CD4-positive, alpha-beta T cell treated with Interleukin-12 subunit alpha and Interleukin-12 subunit beta, for 1 hour (primary cell): ENCODE results near the gene SH3TC1.
A peak's percentile ranks its signal among the peaks of the same experiment; 100 is the strongest.

Experiments
- DNase-seq: peaks from one replicate; pipeline ENCODE4 v3.0.0-alpha.2; 2020

Gene SH3TC1

GRCh38 chr4:8217871-8218270 lies 18.8 kb downstream of the SH3TC1 start:
- no peak for DNase-seq

DNA sequence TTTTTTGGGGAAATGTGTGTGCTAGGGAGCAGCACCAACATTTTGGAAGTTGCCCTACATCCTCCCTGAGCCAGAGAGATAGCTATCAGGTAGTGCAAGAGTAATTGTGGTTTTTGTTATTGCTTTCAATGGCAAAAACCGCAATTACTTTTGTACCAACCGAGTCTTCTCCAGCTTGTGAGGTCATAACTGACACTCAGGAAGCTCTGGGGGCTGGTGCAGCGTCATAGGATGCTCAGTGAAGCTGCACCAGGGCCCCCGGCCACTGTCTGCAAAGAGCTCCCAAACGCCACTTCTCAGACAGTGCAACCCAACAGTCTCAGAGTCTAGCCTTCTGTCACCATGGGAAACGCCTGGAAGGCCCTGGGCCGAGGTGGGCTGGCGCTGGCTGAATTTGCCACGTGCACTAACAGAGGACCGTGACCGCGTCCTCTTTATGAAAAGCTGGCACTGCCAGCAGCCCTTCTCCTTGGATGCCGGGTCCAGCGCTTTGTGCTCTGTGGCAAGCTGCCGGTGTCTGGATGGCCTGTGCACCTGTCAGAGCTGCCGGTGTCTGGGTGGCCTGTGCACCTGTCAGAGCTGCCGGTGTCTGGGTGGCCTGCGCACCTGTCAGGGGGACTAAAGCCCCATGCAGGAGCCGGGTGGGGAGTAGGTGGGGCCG lies 19.4 kb downstream of the SH3TC1 start:
- DNase-seq: no peak

- no peak for DNase-seq
Observed at GRCh38 chr4:8219236-8219635, 20.1 kb downstream of the SH3TC1 start.

GRCh38 chr4:8220661-8221450 lies 21.8 kb downstream of the SH3TC1 start:
- no peak for DNase-seq

DNA sequence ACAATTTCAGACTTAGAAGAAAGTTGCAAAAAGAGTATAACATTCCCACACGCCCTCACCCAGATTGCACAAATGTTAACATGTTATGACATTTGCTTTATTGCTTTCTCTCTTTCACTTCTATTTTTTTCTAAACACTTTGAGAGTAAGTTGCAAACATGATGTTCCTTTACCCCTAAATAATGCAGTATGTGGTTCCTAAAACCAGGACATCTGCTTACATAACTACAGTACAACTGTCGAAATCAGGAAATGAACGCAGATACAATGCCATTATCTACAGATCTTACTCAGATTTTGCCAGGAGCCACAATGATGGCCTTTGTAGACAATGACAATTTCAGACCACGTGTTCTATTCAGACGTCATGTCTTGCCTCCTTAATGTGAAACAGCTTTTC lies 22.4 kb downstream of the SH3TC1 start:
- DNase-seq: peak; percentile 46

DNA sequence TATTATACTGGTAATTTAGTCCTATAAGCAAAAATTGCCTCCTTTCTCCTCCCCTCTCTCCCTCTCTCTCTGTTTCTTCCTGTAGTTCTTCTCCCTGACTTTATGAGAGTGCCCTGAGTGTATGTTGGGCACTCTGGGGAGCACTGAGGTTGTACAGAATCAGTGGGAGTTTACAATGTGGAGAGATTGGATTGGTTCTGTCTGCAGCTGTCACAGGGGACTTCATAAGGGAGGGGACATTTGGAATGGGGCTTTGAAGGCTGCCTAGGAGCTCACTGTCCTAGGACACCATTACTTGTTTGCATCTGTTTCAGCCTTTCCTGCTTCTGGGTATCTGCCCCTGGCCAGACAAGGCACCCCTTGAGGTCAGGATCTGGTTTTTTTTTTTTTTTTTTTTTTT lies 22.9 kb downstream of the SH3TC1 start:
- DNase-seq: no peak

DNA sequence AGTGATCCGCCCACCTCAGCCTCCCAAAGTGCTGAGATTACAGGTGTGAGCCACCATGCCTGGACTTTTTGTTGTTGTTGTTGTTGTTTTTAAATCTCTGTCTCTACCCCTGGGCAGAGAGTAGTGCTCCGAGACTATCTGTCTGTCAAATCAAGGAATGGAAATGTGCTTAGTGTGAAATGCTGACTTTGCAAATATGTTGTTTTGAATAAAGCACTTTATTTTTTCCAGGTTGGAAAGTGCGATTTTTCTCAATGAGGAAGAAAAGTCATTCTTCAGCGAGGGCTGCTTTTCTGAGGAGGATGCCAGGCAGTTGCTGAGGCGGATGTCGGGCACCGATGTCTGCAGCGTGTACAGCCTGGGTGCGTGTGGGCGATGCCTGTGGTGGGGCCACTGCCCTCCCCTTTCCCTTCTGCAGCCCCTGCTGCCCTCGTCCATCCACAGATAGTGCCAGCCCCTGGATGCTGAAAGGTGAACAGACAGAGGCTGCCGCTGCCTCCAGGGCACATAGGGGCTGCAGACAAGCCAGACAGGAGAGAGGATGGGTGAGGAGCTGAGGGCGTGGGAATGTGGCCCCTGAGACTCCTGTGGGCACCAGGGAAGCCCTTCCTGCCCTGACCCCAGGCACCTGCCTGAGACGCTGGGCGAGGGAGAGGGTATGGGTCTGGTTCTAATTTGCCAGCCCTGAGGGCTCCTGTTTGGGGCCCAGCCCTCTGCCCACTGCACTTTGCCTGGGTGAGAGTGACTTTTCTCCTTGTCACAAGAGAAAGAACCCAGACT lies 23.7 kb downstream of the SH3TC1 start:
- DNase-seq: no peak

DNA sequence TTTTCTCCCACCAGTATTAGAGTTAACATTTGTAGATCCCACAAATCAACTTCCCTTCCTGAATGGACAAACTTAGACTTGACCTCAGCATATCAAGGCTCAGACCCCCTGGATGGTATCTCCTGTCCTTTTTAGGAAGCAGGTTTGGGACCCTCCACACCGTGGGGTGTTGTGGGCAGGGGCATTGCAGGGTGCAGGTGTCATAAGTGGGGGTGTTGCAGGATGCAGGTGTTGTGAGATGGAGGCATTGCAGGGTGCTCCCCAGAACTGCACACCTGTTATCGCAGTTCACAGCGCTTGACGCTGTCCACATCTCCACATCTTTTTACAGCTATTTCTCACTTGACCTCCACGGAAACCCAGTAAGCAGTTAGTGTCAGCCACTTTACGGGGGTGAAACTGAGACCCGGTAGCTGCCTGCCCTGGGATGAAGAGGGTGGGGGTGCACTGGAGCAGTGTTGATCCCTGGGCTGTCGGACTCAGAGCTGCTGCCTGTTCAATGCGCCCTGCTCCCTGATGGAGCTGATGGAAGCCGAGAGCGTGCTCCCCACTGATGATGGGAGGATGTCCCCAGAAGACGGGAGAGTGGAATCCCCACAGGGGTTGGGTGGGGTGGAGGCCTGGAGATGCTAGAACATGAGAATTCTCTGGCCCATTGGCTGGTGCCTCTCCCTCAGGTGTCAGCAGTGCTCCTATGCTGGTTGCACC lies 25.3 kb downstream of the SH3TC1 start:
- no peak for DNase-seq

GRCh38 chr4:8224975-8225625 lies 26.0 kb downstream of the SH3TC1 start:
- DNase-seq: no peak

DNA sequence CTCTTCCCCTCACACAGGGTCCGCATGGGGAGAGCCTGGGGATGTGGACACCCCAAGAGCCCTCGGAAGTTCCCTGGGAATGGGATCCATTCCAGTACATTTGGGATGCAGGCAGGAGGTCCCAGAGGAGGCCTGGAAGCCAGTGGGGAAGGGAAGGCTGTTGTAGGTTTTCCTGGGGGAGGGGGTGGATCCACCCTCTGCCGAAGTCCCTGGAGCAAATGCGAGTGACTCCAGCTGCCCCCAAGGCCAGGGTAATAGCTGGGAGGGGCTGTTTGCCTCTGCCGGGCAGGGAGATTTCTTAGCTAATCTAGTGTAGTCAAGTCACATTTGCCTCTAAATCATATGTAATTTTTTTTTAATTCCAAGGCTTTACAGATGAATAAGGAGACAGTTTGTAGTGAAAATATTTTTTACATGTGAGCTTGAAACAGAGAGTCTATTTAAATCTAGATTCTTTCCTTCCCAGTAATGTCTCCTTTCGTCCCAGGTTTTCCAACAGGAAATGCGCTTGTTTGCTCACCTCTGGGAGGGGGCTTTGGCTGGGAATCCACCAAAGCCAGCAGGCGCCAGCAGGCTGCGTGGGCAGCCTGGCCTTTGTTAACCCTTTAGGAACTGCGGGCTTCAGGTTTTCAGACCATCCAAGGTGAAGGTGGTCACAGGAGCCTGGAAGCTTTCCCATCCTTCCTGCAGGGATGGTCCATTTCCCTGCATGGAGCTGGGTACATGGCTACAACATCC lies 26.8 kb downstream of the SH3TC1 start:
- no peak for DNase-seq

DNA sequence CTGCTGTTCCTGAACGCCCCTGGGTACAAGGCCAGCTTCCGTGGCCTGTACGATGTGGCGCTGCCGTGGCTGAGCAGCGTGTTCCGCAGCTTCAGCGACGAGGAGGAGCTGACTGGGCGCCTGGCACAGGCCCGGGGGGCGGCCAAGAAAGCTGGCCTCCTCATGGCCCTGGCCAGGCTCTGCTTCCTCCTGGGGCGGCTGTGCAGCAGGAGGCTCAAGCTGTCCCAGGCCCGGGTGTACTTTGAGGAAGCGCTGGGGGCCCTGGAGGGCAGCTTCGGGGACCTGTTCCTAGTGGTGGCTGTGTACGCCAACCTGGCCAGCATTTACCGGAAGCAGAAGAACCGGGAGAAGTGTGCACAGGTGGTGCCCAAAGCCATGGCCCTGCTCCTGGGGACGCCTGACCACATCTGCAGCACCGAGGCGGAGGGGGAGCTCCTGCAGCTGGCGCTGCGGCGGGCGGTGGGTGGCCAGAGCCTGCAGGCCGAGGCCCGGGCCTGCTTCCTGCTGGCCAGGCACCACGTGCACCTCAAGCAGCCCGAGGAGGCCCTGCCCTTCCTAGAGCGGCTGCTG lies 28.2 kb downstream of the SH3TC1 start:
- no peak for DNase-seq

DNA sequence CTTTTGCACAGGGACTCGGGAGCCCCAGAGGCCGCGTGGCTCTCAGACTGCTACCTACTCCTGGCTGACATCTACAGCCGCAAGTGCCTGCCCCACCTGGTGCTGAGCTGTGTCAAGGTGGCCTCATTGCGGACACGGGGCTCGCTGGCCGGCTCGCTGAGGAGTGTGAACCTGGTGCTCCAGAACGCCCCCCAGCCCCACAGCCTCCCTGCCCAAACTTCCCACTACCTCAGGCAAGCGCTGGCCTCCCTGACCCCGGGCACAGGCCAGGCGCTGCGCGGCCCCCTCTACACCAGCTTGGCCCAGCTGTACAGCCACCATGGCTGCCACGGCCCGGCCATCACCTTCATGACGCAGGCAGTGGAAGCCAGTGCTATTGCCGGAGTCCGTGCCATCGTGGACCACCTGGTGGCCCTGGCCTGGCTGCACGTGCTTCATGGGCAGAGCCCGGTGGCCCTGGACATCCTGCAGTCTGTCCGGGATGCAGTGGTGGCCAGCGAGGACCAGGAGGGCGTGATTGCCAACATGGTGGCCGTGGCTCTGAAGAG lies 28.8 kb downstream of the SH3TC1 start:
- DNase-seq: no peak

DNA sequence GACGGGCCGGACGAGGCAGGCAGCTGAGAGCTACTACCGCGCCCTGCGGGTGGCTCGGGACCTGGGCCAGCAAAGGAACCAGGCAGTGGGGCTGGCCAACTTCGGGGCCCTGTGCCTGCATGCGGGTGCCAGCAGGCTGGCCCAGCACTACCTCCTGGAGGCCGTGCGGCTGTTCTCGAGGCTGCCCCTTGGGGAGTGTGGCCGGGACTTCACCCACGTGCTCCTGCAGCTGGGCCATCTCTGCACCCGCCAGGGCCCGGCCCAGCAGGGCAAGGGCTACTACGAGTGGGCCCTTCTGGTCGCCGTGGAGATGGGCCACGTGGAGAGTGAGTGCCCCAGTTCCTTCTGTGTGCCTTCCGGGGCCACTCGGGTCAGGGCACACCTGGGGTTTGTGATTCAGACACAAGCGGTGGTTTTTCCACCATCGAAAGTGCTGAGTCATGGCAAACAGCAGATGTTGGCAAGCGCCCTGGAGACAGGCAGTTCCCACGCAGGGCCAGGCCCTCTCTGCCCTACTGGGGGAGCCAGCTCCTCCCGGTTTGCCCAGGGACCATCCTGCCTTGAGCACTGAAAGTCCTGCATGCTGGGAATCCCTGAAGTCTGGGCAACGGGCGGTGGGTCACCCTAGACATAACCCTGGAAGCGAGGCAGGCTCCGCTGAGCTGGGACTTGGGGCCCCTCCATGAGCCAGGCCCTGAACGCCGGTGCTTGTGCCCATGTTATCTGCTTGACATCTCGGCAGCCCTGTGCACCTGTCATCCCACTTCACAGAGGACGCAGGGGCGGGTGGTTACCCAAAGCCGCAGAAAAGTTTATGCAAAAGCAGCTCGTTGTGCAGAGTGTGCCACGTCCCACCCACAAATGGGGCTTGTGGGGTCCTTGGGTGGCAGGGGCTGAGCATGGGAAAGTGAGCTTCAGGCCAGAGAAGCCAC lies 29.5 kb downstream of the SH3TC1 start:
- DNase-seq: peak; percentile 67

- peak; percentile 7 for DNase-seq
Observed at GRCh38 chr4:8229331-8229975, 30.4 kb downstream of the SH3TC1 start.

GRCh38 chr4:8230033-8230432 lies 30.9 kb downstream of the SH3TC1 start:
- DNase-seq: no peak

DNA sequence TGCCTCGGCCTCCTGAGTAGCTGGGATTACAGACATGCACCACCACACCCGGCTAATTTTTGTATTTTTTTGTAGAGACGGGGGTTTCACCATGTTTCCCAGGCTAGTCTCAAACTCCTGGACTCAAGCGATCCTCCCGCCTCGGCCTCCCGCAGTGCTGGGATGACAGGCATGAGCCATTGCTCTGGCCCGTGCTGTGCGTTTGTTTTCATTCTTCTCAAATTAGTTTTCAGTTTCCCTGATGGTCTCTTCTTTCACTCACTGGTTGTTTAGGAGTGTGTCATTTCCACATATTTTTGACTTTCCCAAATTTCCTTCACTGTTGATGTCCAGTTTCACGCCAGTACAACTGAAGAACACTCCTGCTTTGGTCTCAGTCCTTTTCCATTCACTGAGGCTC lies 31.8 kb downstream of the SH3TC1 start:
- DNase-seq: no peak

DNA sequence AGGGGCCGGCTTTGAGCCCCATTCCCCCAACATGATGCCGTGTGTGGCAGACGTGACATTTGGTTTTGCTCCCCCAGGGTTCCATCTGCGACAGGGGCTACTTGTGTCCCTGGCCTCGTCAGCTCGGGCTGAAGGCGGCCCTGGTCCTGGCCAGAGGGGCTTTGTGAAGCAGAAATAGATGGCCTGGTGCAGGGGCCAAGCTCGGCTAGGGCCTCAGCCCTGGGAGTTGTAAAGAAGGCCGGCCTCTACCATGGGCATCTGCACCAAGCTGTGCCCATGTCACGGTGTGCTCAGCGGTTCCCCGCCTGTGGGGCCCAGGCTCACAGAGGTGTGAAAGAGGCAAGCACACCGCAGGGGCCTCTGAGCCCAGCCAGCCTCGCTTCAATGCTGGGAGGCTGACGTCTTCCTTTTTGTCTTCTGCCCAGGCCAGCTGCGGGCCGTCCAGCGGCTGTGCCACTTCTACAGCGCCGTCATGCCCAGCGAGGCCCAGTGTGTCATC lies 32.5 kb downstream of the SH3TC1 start:
- DNase-seq: no peak

- no peak for DNase-seq
Observed at GRCh38 chr4:8232748-8233147, 33.7 kb downstream of the SH3TC1 start.
